Fibroblast of skin of right biceps (primary cell): ENCODE data around the gene UGP2.
"Not testable (repeated sequence)": the region's sequence is repeated elsewhere in the genome, so short reads cannot be mapped to it uniquely, and the experiment has no call there.

ENCODE experiments used
- DNase-seq: peaks from one replicate; pipeline ENCODE4 v3.0.0-alpha.2; 2013

The UGP2 gene

DNA sequence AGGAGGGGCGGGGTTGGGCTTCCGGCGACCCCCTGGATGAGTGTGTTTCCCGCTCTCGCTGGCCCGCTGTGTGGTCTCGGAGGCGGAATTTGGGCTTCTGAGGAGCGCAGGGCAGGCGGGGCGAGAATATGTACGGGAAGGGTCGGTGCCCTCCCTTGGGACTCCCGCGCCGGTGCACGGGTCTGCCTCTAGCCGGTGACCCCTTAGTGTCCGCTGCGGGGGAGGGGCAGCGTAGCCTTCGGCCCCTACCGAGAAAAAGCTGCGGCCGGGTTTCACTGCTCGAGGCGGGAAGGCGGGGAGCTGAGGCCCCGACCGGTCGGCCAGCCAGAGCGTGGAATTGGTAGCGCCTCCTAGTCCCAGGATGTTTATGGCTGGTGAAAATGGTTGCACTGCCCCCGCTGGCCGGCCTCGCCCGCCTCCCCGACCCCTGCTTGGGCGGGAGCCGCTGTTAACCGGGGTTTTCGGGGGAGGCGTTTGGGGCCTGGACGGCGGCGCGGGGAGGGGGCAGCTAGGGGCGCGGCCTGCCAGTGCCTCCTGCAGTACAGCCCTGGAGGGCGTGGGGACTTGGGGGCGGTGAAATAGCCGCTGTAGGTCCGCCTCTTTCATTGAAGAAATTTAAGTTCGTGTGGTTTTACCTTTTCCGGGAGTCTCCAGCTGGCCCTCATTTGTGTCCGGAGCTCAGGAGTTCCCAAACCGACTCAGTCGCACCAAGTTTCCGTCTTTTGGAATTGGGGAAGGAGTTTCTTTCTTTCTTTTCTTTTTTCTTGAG, at the start of gene UGP2:
UGP2 (plus strand) TSS at position 643 of the 769 bp plus-strand sequence. CDS start 290 bp downstream, outside the sequence.
- DNase-seq = peak; percentile 97

GRCh38 chr2:63792530-63792929, 49.2 kb upstream of the UGP2 start:
- DNase-seq = peak; percentile 96

DNA sequence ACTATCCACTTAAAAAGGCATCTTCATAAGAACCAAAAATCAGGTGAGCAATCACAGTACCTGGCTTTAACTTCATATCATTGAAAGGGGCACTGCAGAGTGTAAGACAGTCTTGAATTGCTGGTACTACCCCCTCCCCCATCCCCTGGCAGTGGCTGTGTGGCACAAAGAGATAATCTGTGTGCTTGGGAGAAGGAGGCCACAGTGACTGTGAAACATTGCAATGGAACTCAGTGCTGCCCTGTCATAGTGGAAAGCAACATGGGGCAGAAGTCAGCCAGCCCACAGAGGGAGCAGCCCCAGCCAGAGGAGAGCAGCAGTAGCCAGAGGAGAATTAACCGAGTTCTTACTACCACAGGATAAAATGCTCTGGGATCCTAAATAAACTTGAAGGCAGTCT, 45.3 kb upstream of the UGP2 start:
- no peak for DNase-seq

DNA sequence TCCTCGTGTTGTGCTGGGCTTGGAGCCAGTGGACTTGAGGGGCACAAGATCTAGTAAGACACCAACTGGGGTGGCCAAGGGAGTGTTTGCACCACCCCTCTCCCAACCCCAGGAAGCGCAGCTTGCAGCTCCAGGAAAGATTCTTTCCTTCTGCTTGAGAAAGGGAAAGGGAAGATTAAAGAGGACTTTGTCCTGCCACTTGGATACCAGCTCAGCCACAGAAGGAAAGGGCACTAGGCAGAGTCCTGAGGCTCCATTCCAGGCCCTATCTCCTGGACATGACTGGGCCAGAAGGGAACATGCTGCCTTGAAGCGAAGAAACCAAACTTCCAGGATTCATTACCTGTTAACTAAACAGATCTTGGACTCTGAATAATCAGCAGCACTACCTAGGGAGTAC, 44.9 kb upstream of the UGP2 start:
- no peak for DNase-seq

GRCh38 chr2:63801455-63801854, 40.2 kb upstream of the UGP2 start:
- DNase-seq = no peak

- DNase-seq = no peak
Measured at GRCh38 chr2:63805412-63805811, 36.3 kb upstream of the UGP2 start.

- DNase-seq = not testable (repeated sequence)
Measured at GRCh38 chr2:63808036-63808435, 33.7 kb upstream of the UGP2 start.

DNA sequence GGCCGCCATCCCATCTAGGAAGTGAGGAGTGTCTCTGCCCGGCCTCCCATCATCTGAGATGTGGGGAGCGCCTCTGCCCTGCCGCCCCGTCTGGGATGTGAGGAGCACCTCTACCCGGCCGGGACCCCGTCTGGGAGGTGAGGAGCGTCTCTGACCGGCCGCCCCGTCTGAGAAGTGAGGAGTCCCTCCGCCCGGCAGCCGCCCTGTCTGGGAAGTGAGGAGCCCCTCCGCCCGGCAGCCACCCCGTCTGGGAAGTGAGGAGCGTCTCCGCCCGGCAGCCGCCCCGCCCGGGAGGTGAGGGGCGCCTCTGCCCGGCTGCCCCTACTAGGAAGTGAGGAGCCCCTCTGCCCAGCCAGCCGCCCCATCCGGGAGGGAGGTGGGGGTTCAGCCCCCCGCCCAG, 32.8 kb upstream of the UGP2 start:
- DNase-seq = not testable (repeated sequence)

DNA sequence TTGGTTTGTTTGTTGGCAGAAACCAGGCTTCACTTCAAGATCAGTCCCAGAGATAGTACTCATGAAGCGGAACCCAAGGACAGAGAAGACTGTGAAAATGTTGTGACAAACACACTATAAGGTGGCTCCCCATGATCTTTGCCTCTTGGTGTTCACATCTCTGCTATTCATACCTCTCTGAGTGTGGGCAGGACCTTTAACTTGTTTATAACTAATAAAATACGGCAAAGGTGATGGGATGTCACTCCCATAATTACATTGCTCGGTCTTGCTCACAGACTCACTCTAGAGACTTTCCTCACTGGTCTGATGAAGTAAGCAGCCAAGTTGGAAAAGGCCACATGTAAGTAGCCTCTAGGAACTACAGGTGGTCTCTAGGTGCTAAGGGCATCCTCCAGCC, 30.6 kb upstream of the UGP2 start:
- DNase-seq = no peak

GRCh38 chr2:63811870-63812269, 29.8 kb upstream of the UGP2 start:
- DNase-seq = not testable (repeated sequence)

- peak; percentile 41 for DNase-seq
Measured at GRCh38 chr2:63814114-63814513, 27.6 kb upstream of the UGP2 start.

GRCh38 chr2:63817382-63817781, 24.3 kb upstream of the UGP2 start:
- no peak for DNase-seq

DNA sequence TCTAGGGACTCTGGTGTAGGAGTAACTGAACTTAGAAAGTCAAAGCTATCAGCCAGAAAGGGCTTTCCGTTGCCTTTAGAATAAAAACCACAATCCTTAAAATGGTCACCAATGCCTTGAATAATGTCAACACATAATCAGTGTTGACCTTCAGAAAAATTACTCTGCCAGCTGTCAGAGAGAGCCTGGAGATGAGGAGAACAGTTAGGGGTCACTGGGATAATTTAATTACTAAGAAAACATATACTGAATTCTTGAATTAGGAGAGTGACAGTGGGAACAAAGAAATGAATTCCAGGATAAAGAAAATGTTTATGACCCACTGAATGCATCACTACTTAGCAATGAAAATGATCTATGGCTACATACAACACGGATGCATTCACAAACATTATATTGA, 23.4 kb upstream of the UGP2 start:
- DNase-seq = peak; percentile 17

DNA sequence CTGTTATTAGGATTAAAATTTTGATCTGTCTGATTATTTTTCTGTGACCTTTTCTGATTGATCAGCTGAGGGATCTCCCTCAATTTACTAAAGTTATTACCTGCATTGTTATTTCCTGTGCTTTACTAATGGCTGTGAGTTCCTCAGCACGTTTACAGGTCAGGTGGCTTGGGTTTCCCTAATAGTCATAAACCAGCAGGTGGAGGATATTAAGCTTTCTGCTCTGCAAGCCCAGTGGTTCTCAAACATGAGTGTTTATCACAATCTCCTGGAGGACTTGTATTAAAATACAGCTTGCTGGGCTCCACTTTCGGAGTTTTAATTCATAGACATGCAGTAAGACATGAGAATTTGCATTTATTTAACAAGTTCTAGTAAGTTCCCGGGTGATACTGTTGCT, 22.4 kb upstream of the UGP2 start:
- no peak for DNase-seq

GRCh38 chr2:63819765-63820717, 21.7 kb upstream of the UGP2 start:
- DNase-seq = peak; percentile 38

DNA sequence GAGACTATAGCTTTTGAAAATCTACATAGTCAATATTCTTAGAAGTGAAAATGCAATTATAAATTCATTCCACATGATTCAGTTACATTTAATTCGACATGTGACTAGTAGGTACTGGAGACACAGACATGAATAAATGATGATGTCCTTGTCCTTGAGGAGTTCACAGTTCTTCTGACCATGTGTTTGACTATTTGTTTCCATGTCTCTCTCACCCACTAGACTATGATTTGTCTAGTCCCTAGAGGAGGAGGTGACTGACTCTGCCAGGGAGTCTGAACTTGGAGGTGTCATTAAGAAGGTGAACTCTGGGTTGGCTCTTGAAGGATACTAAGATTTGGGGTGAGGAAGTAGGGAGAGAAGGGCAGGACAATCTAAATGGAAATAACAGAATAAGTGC, 20.7 kb upstream of the UGP2 start:
- no peak for DNase-seq

DNA sequence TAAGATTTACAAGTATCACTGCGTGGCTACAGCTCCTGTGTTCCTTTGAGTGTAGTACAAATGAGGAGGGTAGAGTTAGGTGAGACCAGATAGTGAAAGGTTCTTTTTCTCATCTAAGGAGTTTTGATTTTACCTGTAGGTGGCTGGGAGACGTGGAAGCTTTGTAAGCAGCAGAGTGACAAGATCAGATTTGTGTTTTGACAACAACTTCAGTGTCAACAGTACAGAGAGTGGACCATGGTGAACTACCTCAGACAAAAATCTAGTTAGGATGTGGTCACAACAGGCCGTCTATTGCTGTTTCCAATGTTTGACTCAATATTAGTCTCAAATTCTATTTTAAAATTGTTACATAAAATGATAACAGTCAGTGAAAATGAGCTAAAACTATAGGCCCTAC, 20.3 kb upstream of the UGP2 start:
- DNase-seq = no peak

GRCh38 chr2:63822478-63822877, 19.2 kb upstream of the UGP2 start:
- no peak for DNase-seq

DNA sequence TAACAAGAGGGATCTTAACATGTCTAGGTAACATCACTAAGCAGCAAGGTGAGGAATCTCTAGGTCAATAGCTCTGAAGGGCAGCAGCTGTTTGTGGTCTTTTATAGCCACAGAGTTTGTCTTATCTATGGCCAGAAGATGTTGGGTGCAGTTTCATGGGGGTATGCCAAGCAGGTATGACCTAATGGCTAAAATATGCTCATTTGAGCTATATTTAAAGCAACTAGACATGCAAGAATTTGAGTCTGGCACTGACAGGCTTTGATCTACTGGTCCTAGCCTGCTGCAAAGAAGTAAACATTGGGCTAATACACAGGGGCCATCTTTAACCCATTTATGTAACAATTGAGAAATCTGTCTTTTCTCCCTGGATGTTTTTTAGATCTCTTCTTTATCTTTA, 13.9 kb upstream of the UGP2 start:
- peak; percentile 91 for DNase-seq

- no peak for DNase-seq
Measured at GRCh38 chr2:63831176-63831575, 10.5 kb upstream of the UGP2 start.

DNA sequence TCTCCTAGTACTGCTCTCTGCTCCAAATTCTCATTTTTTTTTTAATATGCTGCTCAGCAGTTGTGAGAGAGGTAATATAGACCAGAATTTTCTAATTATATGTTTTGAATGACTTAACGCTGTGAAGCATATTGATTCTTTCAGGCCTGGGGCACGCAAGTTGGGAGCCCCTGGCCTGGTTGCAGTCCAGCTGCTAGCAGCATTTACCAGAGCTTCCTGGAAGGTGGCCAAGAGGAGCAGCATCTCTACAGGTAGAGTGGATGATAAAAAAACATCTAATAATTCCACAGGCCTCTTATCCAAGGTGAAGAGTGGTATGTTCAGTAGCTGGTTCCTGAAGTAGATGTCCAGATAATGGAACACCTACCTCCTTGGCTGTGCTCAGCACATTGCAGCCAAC, 7.3 kb upstream of the UGP2 start:
- no peak for DNase-seq

DNA sequence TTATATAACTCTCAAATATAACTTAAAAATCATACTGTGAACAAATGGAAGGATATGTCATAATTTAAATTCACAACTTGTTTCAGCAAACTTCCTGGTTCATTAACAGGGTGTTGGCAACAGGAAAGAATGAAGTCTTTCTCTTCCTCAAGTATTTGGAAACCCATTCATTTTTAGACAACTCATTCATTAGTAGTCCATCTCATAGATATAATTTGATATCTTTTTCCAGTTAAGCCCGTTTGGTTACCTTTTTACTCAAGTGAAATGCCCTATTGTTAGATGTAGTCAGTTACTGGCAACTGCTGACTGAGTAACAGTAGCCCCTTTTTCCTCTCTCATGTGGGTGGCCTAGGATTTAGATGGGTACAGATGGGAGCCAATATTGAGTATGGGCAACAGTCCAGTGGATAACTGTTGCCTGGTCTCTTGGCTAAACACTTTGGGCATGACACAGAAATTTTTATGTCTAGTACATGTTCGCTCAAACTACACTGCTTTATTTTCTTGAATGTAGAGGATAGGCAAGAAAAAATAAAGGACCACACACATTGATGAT, 4.6 kb upstream of the UGP2 start:
- no peak for DNase-seq

DNA sequence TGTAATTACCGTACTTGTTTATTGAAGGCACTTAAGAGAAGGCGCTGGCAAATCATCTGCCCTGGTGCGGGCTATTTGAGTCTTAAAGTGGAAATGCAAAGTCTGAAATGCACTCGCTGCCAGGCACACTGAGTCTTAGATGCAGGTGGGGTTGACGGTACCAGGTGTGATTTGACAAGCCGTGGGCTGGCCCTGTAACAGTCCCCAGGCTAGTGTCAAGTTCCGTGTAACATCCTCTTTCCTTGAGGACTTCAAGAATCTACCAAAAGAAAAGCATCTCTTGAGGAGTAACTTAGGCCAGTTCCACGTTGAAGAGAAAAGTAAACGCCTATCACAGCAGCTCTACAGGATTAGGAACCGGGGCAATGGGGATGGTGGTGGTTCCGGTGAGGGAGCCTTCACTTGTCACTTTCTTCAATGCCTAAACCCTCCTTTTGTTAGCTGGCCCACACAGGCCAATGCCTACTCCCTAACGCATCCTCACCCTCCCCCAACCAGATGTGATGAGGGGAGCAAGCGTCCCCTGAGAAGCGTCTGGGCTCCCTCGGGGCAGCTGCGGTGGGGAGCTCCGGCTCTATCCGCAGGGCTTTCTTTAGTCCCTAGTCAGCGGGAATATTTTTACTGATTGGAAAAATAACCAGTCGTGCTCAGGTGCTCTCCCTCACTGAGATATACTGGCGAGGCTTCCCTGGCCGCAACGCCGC, 1.5 kb upstream of the UGP2 start:
- DNase-seq = no peak
